HK-2 (cell line): ENCODE measurements around the gene PES1.
A peak's percentile ranks its signal among the peaks of the same experiment; 100 is the strongest.
"Not testable (repeated sequence)": the region's sequence is repeated elsewhere in the genome, so short reads cannot be mapped to it uniquely, and the experiment has no call there.

Source experiments
- DNase-seq: peaks from one replicate; pipeline ENCODE4 v3.0.0-alpha.2; 2018; ENCODE audit not compliant: unreplicated experiment

The PES1 gene

DNA sequence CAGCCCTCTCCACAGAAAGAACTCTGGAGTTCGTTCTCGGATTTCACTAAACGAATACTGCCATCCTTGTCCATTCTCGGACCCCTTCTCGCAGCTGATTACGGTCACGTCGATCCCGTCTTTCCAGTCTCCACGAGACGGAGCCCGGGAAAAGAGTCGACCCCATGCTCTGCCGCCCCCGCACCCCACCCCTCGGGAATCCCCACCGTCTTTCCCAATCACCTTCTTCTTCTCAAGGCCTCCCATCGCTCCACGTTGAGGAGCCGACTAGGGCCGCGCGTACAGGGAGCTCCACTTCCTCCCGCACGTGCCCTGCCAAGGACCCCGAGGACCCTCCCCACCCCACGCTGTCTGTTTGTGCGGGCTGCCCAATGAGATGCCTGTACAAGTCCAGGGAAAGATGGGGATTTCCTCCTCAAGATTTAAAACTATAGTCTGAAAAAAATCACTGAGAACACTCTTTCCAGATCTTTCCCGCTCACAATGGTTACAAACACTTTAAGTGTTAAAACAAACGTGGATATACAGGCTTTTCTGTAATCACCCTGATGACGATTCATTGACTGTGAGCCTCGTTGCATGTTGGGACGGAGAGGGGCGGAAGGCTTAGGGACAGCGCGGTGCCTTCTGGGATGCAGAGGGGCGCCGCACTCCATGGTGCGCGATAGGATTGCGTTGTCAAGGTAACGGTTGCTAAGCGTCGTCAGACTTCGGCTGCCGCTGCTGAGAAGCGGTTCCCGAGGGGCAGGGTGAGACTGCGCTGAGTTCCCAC lies at the start of gene PES1:
Gene PES1 (minus strand): TSS at position 323 of the 772 bp plus-strand sequence. CDS start 77 bp downstream, at position 246.
- peak; percentile 91 for DNase-seq

- DNase-seq: no peak
Observed at GRCh38 chr22:30640839-30641430, 49.2 kb upstream of the PES1 start.

GRCh38 chr22:30640361-30640760 lies 48.7 kb upstream of the PES1 start:
- DNase-seq: no peak

DNA sequence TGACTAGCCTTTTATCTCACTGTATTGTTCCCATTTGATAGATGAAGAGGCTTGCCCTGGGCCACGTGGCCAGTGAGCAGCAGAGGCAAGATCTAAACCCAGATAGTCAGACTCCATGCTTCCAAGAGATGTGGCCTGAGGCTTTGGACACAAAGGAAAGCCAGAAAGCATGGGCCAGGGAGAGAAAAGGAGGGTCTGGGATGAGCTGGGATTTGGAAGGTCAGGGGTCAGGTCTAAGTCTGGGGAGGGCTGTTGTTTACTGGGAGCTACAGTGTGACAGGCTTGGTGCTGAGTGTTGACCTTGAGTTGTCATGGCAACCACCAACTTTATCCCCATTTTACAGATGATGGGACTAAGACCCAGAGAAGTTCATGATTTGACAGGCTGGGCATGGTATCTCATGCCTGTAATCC lies 46.0 kb upstream of the PES1 start:
- DNase-seq: no peak

DNA sequence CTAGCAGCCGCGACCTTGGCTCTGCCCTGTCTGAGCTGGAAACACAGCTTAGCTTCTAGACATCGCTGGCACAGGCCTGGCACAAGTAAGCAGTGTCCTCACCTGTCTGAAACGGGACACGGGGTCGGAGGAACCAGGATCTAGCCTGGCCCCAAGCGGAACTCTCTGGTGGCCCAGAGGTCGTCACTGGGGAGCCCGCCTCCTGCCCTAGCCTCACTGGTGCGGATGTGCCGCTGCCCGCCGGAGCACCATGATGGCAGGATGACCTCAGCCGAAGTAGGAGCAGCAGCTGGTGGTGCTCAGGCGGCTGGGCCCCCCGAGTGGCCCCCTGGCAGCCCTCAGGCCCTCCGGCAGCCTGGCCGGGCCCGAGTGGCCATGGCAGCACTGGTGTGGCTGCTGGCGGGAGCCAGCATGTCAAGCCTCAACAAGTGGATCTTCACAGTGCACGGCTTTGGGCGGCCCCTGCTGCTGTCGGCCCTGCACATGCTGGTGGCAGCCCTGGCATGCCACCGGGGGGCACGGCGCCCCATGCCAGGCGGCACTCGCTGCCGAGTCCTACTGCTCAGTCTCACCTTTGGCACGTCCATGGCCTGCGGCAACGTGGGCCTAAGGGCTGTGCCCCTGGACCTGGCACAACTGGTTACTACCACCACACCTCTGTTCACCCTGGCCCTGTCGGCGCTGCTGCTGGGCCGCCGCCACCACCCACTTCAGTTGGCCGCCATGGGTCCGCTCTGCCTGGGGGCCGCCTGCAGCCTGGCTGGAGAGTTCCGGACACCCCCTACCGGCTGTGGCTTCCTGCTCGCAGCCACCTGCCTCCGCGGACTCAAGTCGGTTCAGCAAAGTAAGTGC lies 44.7 kb upstream of the PES1 start:
- DNase-seq: peak; percentile 22

GRCh38 chr22:30635273-30636225 lies 43.8 kb upstream of the PES1 start, which contains the start of gene SLC35E4:
Gene SLC35E4, plus strand, starts transcription at chr22:30635781. Its CDS starts 670 bp downstream, at chr22:30636451.
- peak; percentile 93 for DNase-seq

GRCh38 chr22:30634471-30635233 lies 42.9 kb upstream of the PES1 start:
- peak; percentile 83 for DNase-seq

DNA sequence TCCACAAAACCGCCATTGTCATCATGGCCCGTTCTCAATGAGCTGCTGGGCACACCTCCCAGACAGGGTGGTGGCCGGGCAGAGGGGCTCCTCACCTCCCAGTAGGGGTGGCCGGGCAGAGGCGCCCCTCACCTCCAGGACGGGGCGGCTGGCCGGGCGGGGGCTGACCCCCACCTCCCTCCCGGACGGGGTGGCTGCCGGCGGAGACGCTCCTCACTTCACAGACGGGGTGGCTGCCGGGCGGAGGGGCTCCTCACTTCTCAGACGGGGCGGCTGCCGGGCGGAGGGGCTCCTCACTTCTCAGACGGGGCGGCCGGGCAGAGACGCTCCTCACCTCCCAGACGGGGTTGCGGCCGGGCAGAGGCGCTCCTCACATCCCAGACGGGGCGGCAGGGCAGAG lies 39.8 kb upstream of the PES1 start:
- not testable (repeated sequence) for DNase-seq

DNA sequence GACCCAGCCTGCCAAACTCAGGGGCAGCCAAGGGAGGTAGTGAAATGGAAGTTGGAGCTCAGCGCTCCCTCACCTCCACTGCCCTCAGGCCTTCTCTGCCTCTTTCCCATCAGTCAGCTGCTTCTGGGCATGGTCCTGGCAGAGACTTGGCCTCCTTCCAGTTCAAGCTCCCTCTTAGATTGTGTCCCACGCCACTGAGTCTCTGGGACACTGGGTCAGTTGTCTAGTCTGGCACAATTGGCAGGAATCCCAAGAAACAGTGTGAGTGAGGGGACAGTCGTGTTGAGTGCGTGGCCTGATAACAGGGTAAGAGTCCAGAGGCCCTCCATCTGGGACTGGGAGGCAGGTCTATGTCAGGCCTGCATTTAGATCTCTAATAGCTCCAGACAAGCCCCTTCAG lies 36.8 kb upstream of the PES1 start:
- DNase-seq: no peak

- no peak for DNase-seq
Observed at GRCh38 chr22:30627471-30627870, 35.8 kb upstream of the PES1 start.

GRCh38 chr22:30626413-30626812 lies 34.7 kb upstream of the PES1 start:
- DNase-seq: no peak

DNA sequence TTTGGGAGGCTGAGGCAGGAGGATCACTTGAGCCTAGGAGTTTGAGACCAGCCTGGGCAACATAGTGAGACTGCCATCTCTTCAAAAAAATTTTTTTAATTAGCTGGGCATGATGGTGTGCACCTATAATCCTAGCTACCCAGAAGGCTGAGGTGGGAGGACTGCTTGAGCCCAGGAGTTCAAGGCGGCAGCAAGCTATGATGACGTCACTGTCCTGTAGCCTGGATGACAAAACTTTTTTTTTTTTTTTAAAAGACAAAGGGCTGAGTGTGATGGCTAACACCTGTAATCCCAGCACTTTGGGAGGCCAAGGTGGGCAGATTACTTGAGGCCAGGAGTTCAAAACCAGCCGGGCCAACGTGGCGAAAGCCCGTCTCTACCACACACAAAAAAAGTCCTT lies 28.2 kb upstream of the PES1 start:
- DNase-seq: not testable (repeated sequence)

DNA sequence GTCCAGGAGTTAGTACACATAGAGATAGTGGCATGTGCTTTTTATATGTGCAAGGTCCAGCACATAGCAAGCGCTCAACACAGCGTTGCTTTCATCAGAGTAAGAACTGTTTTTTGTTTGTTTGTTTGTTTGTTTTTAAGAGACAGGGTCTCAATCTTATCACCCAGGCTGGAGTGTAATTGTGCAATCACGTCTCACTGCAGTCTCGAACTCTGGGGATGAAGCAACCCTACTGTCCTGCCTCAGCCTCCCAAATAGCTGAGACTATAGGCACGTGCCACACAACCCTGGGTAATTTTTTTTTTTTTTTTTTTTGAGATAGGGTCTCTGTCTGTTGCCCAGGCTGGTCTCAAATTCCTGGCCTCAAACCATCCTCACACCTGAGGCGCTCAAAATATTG lies 26.1 kb upstream of the PES1 start:
- no peak for DNase-seq

DNA sequence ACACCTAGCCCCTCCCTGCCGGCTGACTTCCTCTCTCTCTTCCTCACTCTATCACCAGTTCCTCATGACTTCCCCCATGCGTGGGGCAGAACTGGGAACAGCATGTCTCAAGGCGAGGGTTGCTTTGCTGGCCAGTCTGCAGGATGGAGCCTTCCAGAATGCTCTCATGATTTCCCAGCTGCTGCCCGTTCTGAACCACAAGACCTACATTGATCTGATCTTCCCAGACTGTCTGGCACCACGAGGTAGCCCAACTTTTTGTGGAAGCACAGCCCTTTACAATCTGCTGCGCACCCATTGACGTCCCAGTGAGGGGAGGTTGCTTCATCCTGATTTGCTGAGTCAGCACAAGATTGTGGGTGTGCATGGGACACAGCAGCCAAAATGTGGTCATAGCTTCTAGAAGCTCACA lies 23.8 kb upstream of the PES1 start:
- DNase-seq: no peak

DNA sequence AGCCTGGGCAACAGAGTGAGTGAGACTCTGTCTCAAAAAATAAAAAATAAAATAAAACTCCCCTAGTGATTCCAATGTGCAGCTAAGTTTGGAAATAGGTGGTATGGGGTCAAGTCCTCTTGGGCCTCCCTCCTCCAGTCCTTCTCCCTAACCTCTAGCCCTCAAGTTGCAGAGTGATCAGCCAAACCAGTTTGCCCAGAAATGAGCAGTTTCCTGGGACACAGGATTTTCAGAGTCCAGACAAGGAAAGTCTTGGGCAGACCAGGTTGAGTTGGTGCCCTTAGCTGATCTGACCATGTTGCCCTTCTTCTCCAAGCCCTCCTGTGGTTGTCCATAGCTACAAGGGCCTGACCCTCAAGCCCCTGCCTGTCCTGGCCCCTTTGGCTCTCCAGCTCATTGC lies 23.2 kb upstream of the PES1 start:
- DNase-seq: no peak

- no peak for DNase-seq
Observed at GRCh38 chr22:30614268-30614667, 22.6 kb upstream of the PES1 start.

DNA sequence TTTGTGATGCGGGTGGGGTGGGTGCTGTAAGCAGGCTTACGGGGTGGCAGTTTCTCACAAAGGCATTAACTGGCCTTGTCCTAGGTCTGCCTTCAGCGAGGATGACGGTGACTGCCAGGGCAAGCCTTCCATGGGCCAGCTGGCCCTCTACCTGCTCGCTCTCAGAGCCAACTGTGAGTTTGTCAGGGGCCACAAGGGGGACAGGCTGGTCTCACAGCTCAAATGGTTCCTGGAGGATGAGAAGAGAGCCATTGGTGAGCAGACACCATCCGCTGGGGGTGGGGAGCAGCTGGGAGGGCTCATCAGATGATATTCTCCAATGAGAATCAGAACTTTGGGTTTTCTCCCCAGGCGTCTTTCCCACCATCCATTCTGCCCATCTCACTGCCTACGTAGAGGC lies 21.1 kb upstream of the PES1 start:
- DNase-seq: no peak

DNA sequence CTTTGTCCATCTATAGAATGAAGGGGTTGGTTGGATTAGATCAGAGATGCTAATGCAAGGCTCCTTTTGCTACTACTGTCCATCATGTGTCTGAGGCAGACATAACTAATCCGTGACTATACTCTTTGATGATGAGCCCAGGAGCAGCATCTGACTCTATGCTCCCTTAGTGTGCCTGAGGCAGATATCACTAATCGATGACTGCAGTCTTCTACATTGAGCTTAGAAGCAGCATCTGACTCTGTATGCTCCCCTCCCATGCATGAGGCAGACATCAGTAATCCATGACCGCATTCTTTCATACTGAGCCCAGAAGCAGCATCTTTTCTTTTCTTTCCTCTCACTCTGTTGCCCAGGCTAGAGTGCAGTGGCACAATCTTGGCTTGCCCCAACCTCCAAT lies 19.5 kb upstream of the PES1 start:
- DNase-seq: no peak

- DNase-seq: no peak
Observed at GRCh38 chr22:30610299-30610698, 18.6 kb upstream of the PES1 start.
